HepG2 (cell line): ENCODE results near the gene CELSR3. TPM values are rescaled to one million over a fixed set of nuclear protein-coding genes. Genes with fewer than 3 reads are reported as not detected.

Source experiments
- ATAC-seq: fragments of 200-7000 bp; cut with Tn5 transposase; 3 replicates; pipeline ENCODE4 v1.9.1; 2020; ENCODE audit warnings: mild to moderate bottlenecking, moderate library complexity
- BruUV-seq: library from RNA; stranded (reverse); fragments of 400-500 nt; replicated peaks from 2 replicates; lab custom pipeline; 2021; lab: Mats Ljungman, UMichigan
- CTCF ChIA-PET: fragments of 300-600 bp; formaldehyde crosslinking; extraction: SDS; loops from one replicate; lab custom pipeline; 2021; ENCODE audit warnings: low total read pairs, inconsistent platforms, low intra/inter-chr PET ratio; lab: Yijun Ruan, JAX
- POLR2A ChIA-PET: fragments of 350-600 bp; sonication (Branson Sonifier 250); formaldehyde crosslinking; loops from one replicate; lab custom pipeline; 2020; ENCODE audit warnings: antibody characterized with exemption, inconsistent platforms; lab: Yijun Ruan, JAX
- DNase-seq: peaks from one replicate; pipeline ENCODE4 v3.0.0-alpha.2; 2015; ENCODE audit warnings: low spot score
- FAIRE-seq: peaks from 3 replicates; lab custom pipeline; 2011; peaks lifted over from hg19 to GRCh38; lab: Jason Lieb, UNC
- H2AFZ ChIP-seq: one replicate; pipeline ENCODE4 v1.6.1; 2011; ENCODE audit warnings: low read length, inconsistent platforms
- H3K27ac ChIP-seq: fragments of 300-600 bp; 3 replicates; pipeline ENCODE4 v1.8.0; 2011; ENCODE audit warnings: mixed run types, mild to moderate bottlenecking, mixed read lengths, low read length, inconsistent platforms; ENCODE audit not compliant: insufficient read depth; ENCODE audit errors: extremely low read length
- H3K27me3 ChIP-seq, 2 experiments: fragments of 200-600 bp in 1 of 2; 2 replicates in 1 of 2; 3 replicates in 1 of 2; pipeline versions ENCODE4 v1.6.0 to v1.8.0; 2011; ENCODE audit warnings: low read length in 2 of 2, mild to moderate bottlenecking in 2 of 2, moderate library complexity in 2 of 2, inconsistent platforms in 1 of 2; ENCODE audit not compliant: insufficient read depth in 2 of 2, control insufficient read depth in 1 of 2
- H3K36me3 ChIP-seq, 2 experiments: fragments of 200-600 bp in 1 of 2; replicated peaks in 1 of 2; 2 replicates in 1 of 2; 3 replicates in 1 of 2; pipeline versions ENCODE4 v1.5.1 to v1.8.0; 2011; ENCODE audit warnings: low read length in 2 of 2, inconsistent platforms in 1 of 2; ENCODE audit not compliant: insufficient read depth in 2 of 2, control insufficient read depth in 1 of 2
- H3K4me1 ChIP-seq: 2 replicates; pipeline ENCODE4 v1.5.1; 2012; ENCODE audit warnings: low read length, inconsistent platforms; ENCODE audit not compliant: insufficient read depth
- H3K4me2 ChIP-seq: 2 replicates; pipeline ENCODE4 v1.6.0; 2011; ENCODE audit warnings: low read depth, low read length, inconsistent platforms
- H3K4me3 ChIP-seq, 3 experiments: fragments of 200-600 bp in 1 of 3; sonication (generic), shearing (Covaris generic) in 1 of 3; replicated peaks in 1 of 3; 2 replicates each; pipeline ENCODE4 v1.5.1; 2011 to 2016; ENCODE audit warnings: low read length in 3 of 3, inconsistent platforms in 2 of 3, low read depth in 2 of 3, mild to moderate bottlenecking in 2 of 3, control low read depth in 1 of 3, mixed read lengths in 1 of 3; ENCODE audit not compliant: insufficient read depth in 1 of 3
- H3K79me2 ChIP-seq: one replicate; pipeline ENCODE4 v1.6.1; 2011; ENCODE audit warnings: low read length, inconsistent platforms; ENCODE audit not compliant: insufficient read depth
- H3K9ac ChIP-seq: 2 replicates; pipeline ENCODE4 v1.6.0; 2011; ENCODE audit warnings: mild to moderate bottlenecking, low read depth, low read length, inconsistent platforms; ENCODE audit not compliant: insufficient read depth
- H3K9me3 ChIP-seq: 2 replicates; pipeline ENCODE4 v1.5.1; 2012; ENCODE audit warnings: mild to moderate bottlenecking, low read length
- H4K20me1 ChIP-seq: 2 replicates; pipeline ENCODE4 v1.6.0; 2011; ENCODE audit warnings: inconsistent platforms, mild to moderate bottlenecking, low read length, moderate library complexity; ENCODE audit not compliant: insufficient read depth
- ATF1 ChIP-seq: IDR thresholded peaks from 2 replicates; pipeline ENCODE4 v1.6.1; 2016; ENCODE audit warnings: mild to moderate bottlenecking, control low read depth
- CAMTA2 ChIP-seq: sonication (generic); formaldehyde crosslinking; IDR thresholded peaks from 2 replicates; pipeline ENCODE4 v1.4.0; 2020; ENCODE audit warnings: mild to moderate bottlenecking, missing genetic modification reagents, borderline replicate concordance
- FOXK1 ChIP-seq: sonication (generic); formaldehyde crosslinking; IDR thresholded peaks from 2 replicates; pipeline ENCODE4 v1.4.0; 2020; ENCODE audit warnings: low read depth, missing genetic modification reagents, borderline replicate concordance
- KDM5A ChIP-seq: fragments of 200-600 bp; sonication (generic); IDR thresholded peaks from 2 replicates; pipeline ENCODE4 v1.7.0; 2018; ENCODE audit warnings: antibody characterized with exemption, mild to moderate bottlenecking, low read length, borderline replicate concordance
- NR3C1 ChIP-seq: sonication (generic); formaldehyde crosslinking; IDR thresholded peaks from 2 replicates; pipeline ENCODE4 v1.4.0; 2020; ENCODE audit warnings: missing genetic modification reagents
- RBFOX2 ChIP-seq: fragments of 200-400 bp; formaldehyde crosslinking; IDR thresholded peaks from 2 replicates; pipeline ENCODE4 v1.6.1; 2017; ENCODE audit warnings: low read depth, mild to moderate bottlenecking, low read length
- RNF219 ChIP-seq: sonication (generic); formaldehyde crosslinking; IDR thresholded peaks from 2 replicates; pipeline ENCODE4 v1.5.0; 2020; ENCODE audit warnings: mild to moderate bottlenecking, missing genetic modification reagents
- SIN3A ChIP-seq: IDR thresholded peaks from 2 replicates; pipeline ENCODE4 v1.6.1; 2011; ENCODE audit warnings: low read depth, mild to moderate bottlenecking, control low read depth, low read length, borderline replicate concordance
- SP4 ChIP-seq: sonication (generic); formaldehyde crosslinking; IDR thresholded peaks from 2 replicates; pipeline ENCODE4 v1.8.1; 2023; ENCODE audit warnings: mild to moderate bottlenecking, missing genetic modification reagents
- TCF7 ChIP-seq: sonication (generic); IDR thresholded peaks from 2 replicates; pipeline ENCODE4 v1.6.1; 2016; ENCODE audit warnings: antibody characterized with exemption, low read depth
- THRA ChIP-seq: sonication (generic); formaldehyde crosslinking; IDR thresholded peaks from 2 replicates; pipeline ENCODE4 v1.4.0; 2020; ENCODE audit warnings: missing genetic modification reagents, borderline replicate concordance
- TMF1 ChIP-seq: sonication (generic); formaldehyde crosslinking; IDR thresholded peaks from 2 replicates; pipeline ENCODE4 v1.8.1; 2022; ENCODE audit warnings: low read depth, missing genetic modification reagents
- ZBTB34 ChIP-seq: sonication (generic); formaldehyde crosslinking; IDR thresholded peaks from 2 replicates; pipeline ENCODE4 v1.8.0; 2022; ENCODE audit warnings: mild to moderate bottlenecking, missing genetic modification reagents
- ZKSCAN5 ChIP-seq: sonication (generic); formaldehyde crosslinking; IDR thresholded peaks from 2 replicates; pipeline ENCODE4 v1.5.1; 2020; ENCODE audit warnings: mild to moderate bottlenecking, missing genetic modification reagents
- ZNF768 ChIP-seq: sonication (generic); formaldehyde crosslinking; IDR thresholded peaks from 2 replicates; pipeline ENCODE4 v1.4.0; 2020; ENCODE audit warnings: missing genetic modification reagents
- WGBS: methylation state at CpG from one replicate; pipeline ENCODE4 v1.1.6; 2017; ENCODE audit warnings: low lambda C conversion rate; 5-methylcytosine and 5-hydroxymethylcytosine counted together
- in situ Hi-C: cut with HindIII; loops from 2 replicates; pipeline ENCODE4 v1.10.0; 2017; ENCODE audit warnings: low pct_unique_long_range_greater_than_20kb; ENCODE audit not compliant: extremely low pct_ligation_motif_present
- intact Hi-C: fragments of 100-400 bp; cut with micrococcal nuclease; formaldehyde crosslinking; loops from one replicate; pipeline ENCODE4 v1.10.0; 2022; ENCODE audit not compliant: unreplicated experiment
- polyA plus RNA-seq, 8 experiments: library from polyadenylated mRNA; depleted of rRNA in 3 of 8; stranded (reverse) in 7 of 8; unstranded in 1 of 8; fragments of >200 nt; fragmentation: Illumina TruSeq in 4 of 8; extraction: Trizol in 4 of 8; gene quantifications; 2 replicates each; pipeline versions ENCODE4 v1.2.1 to v1.2.3, GENCODE V29; 2011 to 2016; ENCODE audit warnings: low read depth in 4 of 8, missing spikeins in 1 of 8, mixed read lengths in 1 of 8; ENCODE audit not compliant: insufficient read depth in 1 of 8
- total RNA-seq, 5 experiments: library from RNA; depleted of rRNA; stranded (reverse); fragments of >200 nt; fragmentation: Illumina TruSeq; extraction: Trizol; gene quantifications; 2 replicates each; pipeline ENCODE4 v1.2.3, GENCODE V29; 2016; ENCODE audit warnings: low read depth in 1 of 5

The CELSR3 gene
- total and polyA plus RNA-seq, 2 of the 13 experiments (the other 11 are each of a cell fraction or from before 2014, with no cell fraction given): 5.4 to 6.7 TPM

- BruUV-seq: no TSS peak
- no peak overlapping the region for H3K9ac ChIP-seq
- peaks cover 86% of the 10 kb centered on the region for H3K79me2 ChIP-seq
- no peak overlapping the region for H3K4me2 ChIP-seq
- H2AFZ ChIP-seq: no peak overlapping the region
- H3K27ac ChIP-seq: no peak overlapping the region
- ATAC-seq: no peak
- ChIA-PET CTCF (no interaction called here), POLR2A (interaction anchor here (1.6 to 4.0 kb wide), 3 partner anchors 8 to 32 kb away, joined by 3 to 20 read pairs (median 10); partner anchors contain the start of gene IP6K2)
- no peak for DNase-seq
- H3K36me3 ChIP-seq: peaks cover 17 to 46% of the 10 kb centered on the region in 2 experiments
- no peaks in the 10 kb centered on the region for H3K9me3 ChIP-seq
- FAIRE-seq: no peak
- TF ChIP-seq KDM5A (no peak), CAMTA2 (CRISPR knock-in tag) (no peak), SP4 (CRISPR knock-in tag) (no peak), ZNF768 (no peak), NR3C1 (no peak), RBFOX2 (0 out of 2 replicates have a peak, but pooled peaks have one; percentile 24)
- TF ChIP-seq, all 625 proteins: peak for 1
- intact Hi-C loops: no loop called here
- no peak overlapping the region for H3K4me3 ChIP-seq
- H3K27me3 ChIP-seq: no peaks in the 10 kb centered on the region
- in situ Hi-C loops: no loop called here
- WGBS: 95% methylated on average over 2 of the region's 2 CpGs
- peaks cover 73% of the 10 kb centered on the region for H4K20me1 ChIP-seq
- peaks cover 35% of the 10 kb centered on the region for H3K4me1 ChIP-seq
Measured at GRCh38 chr3:48708481-48708889, 45.8 kb upstream of the CELSR3 start.

GRCh38 chr3:48707157-48707556 lies 44.5 kb upstream of the CELSR3 start:
- H3K9ac ChIP-seq: no peak overlapping the region
- POLR2A ChIA-PET: interaction anchor here (2.5 to 4.0 kb wide), 2 partner anchors 10 to 33 kb away, joined by 10 to 20 read pairs; partner anchors contain the start of gene IP6K2
- H4K20me1 ChIP-seq: peaks cover 71% of the 10 kb centered on the region
- no peak overlapping the region for H3K4me3 ChIP-seq
- no peak for ATAC-seq
- H2AFZ ChIP-seq: no peak overlapping the region
- 97% methylated on average over 5 of the region's 5 CpGs for WGBS
- in situ Hi-C loops (no loop called here), intact Hi-C loops (no loop called here)
- peaks cover 25% of the 10 kb centered on the region for H3K4me1 ChIP-seq
- H3K27ac ChIP-seq: no peak overlapping the region
- H3K79me2 ChIP-seq: peaks cover 86% of the 10 kb centered on the region
- FAIRE-seq: no peak
- no peak for DNase-seq
- no peaks in the 10 kb centered on the region for H3K27me3 ChIP-seq
- no TSS peak for BruUV-seq
- H3K9me3 ChIP-seq: no peaks in the 10 kb centered on the region
- CTCF ChIA-PET: no interaction called here
- H3K4me2 ChIP-seq: no peak overlapping the region
- peaks cover 17 to 47% of the 10 kb centered on the region in 2 experiments for H3K36me3 ChIP-seq
- TF ChIP-seq ZBTB34 (CRISPR knock-in tag) (no peak), THRA (CRISPR knock-in tag) (no peak), ZKSCAN5 (CRISPR knock-in tag) (no peak), RBFOX2 (no peak), ATF1 (CRISPR knock-in tag) (no peak), TCF7 (no peak), TMF1 (CRISPR knock-in tag) (no peak), SIN3A (no peak), RNF219 (no peak), FOXK1 (no peak)
